DMS 273 (cell line): ENCODE results near the gene TREM1.
"Not testable (repeated sequence)": the region's sequence is repeated elsewhere in the genome, so short reads cannot be mapped to it uniquely, and the experiment has no call there.

Experiments used
- DNase-seq: peaks from one replicate; lab custom pipeline; 2025; ENCODE audit not compliant: unreplicated experiment; lab: John Stamatoyannopoulos, UW

TREM1 gene

DNA sequence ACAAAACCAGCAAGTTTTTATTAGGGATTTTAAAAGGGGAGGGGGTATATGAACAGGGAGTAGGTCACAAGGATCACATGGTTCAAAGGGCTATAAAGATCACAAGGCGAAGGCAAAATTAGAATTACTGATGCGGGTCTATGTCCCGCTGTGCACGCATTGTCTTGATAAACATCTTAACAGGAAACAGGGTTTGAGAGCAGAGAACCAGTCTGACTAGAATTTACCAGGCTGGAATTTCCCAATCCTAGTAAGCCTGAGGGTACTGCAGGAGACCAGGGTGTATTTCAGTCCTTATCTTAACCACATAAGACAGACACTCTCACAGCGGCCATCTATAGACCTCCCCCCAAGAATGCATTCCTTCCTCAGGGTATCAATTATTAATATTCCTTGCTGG is 10.8 kb upstream of the TREM1 start:
- DNase-seq = not testable (repeated sequence)

DNA sequence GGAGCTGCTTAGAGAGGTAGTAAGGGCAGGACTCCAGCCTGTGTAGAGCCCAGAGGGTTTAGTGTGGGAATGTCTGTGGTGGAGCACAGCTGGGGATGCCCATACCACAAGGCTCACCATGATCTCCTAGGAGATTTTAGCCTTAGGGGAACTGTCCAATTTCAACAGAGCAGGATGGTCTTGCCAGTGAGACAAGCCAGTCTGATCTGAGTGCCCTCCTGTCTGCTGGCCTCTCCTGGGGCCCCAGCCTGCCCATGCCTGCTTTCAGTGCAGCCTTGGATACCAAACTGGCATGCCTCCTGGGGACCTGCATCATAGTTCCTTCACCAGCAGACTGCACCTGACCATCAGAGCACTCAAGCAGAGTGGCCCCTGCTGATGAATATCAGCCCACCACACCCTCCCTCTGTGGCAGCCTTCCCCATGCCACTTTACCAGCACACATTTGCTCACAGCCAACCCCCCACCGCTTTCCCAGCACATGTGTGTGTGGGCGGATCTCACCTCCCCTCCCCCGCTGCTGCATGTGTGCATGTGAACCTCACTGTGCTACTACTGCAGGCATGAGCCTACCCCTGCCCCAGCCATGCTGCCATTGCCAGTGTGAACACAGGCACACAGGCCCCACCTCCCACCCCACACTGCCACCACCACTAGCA is 7.9 kb upstream of the TREM1 start:
- no peak for DNase-seq

DNA sequence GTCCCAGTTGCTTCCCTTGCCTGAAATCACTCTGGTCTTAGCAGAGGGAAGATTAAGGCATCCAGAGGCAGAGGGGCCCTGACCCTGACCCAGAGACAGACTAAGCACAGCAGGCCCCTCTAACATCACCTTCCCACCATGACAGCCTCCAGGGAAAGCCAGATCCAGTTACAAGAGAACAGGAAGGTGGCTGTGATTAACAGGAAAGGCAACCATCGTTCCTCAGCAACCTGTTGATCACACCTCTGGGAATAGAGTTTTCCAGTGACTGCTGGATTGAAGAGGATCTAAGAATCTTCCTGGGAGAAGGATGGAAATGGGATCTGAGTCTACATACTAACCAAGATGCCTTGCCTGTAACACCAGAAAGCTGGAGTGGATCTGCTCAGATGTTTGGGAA is 5.2 kb upstream of the TREM1 start:
- DNase-seq = no peak

DNA sequence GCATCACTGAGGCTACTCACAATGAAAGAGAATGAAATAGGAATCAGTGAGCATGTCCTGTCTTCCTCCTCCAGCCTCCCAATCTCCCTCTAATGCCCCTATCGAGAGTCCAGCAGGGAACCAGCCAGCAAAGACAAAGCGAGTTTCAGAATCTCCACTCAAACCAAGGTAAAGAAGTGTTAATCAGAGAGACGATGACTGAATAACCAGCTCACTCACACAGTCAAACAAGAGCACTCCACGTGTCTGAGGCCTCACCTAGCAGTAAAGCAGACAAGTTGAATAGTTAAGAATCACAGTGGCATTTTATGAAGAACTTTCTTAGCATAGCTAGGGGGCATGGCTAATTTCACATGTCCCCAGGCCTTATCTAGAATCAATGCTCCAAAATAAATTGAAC is 3.3 kb upstream of the TREM1 start:
- no peak for DNase-seq

DNA sequence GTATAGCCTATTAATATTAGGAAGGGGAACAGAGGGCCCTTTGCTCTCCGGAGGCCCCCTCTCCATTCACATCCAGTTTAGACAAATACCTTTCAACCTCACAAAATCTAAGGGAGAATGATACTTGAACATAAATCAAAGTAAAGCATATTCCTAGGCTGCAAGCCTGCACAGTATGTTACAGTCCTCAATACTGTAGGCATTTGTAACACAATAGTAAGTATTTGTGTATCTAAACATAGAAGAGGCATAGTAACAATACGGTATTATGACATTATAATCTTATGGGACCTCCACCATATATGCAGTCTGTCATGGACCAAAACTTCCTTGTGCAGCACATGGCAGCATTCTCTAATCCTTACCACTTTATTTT is 2.3 kb upstream of the TREM1 start:
- no peak for DNase-seq

DNA sequence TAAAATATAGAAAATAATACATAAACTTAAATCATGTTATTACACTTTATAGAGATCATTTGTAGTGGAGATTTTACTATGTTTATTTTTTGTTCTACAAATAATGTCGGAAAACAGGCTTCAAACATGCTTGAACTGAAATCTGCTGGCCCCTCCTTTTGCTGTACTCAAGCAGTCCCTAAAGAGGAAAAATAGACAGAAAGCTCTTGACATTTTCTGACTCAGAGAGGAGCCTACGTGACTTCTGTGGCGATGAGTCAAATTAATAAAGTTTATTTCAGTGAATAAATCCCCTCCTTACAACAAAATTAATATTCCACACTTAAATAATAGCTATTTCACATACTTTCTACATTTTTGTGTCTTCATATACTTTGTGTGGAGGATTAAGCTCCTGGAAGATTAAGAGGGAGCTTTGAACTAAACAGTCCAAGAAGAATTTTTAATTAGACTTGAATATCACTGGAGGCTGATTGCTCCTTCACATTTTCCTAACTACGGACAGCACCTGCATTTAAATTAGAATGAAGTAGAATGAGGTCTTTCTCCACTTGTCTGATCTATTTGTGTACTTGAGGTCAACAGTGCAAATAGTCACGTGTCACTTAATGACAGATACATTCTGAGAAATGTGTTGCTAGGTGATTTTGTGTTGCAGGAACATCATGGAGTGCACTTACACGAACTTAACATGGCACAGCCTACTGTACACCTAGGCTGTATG is 1.7 kb upstream of the TREM1 start:
- no peak for DNase-seq

DNA sequence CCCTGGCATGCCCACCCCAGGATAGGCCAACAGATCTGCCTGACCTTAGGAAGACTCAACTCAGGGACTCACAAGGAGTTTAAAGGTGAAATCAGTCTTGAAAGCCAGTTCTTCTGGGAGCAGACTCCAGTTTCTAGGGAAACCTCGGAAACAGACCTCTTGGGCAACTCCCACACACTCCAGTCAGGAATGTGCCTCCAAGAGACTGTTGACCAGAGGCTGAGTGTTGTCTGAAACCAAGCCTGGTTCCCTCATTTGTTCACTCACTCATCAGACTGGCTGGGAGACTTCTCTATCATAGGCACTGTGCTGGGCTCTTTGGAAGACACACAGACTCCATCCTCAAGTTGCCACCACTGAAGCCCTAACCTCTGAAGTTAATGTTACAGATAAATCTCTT is 1.8 kb downstream of the TREM1 start:
- DNase-seq = no peak

DNA sequence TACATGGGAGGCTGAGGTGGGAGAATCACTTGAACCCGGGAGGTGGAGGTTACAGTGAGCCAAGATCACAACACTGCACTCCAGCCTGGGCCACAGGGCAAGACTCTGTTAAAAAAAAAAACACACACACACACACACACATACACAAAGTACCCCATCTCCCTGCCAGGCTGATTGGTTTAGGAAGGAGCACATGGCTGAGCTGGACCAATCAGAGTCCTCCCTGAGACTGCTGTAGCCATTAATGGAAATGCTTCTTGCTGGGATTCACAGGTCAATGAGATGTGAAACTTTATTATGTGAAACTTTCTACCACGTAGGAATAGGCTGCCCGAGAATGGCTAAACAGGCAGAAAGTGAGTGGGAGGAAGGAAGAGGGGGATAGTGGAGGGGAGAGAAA is 2.9 kb downstream of the TREM1 start:
- DNase-seq = no peak

DNA sequence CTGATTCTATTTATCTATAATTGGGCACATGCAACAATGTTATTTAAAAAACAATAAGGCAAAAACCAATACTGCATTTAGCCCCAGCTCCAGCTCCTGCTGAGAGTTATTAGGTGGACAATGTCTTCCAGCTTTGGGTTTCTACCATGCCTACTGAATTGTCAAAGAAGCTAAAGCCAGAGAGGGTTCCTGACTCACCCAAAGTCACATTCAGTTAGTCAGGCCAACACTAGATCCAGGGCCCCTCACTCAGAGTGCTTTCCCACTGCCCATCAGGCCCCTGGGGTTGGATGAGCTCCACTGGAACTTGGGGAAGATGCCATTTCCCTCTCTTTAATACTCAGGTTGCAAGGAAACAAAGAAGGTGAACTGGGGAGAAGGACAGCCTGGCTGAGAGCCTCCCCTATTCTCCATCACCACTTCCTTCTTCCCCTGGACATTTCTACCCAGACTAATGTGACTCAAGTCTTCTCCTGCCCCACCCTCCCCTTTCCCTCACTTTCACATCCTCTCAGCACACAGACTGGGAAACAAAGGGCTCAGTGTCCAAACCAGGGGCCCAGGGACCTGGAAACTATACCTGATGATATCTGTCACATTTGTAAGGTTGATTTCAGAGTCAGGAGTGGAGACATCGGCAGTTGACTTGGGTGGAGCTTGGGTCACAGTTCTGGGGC is 6.0 kb downstream of the TREM1 start:
- no peak for DNase-seq

DNA sequence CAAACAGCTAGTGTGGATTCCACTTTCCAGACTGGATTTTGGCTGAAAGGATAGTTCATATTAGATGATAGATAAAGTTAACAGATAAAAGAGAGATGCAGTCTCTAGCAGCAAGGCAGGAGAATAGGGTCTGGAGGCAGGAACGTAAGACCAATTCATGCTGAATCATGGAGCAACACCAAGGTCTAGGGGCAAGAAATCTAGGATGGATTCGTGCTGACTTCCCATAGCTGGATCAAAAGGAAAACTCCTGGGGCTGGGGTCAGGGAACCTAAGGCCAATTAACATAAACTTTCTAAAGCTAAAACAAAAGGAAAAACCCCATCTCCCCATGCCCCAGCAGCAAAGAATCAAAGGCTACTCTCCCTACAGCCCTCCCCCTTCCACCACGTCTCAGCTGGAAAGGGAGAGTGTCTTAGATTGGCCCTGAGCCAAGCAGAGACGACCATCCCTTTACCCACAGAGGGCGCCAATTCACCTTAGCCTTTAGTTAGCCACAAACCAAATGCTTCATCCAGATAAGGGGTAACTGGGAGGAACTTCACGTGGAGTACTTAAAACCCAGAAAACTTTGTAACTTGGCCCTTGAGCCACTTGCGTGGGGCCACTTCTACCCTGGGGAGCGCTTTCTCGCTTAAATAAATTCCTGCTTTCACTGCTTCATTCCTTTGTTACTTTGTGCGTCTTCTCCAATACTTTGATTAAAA is 7.6 kb downstream of the TREM1 start:
- peak; percentile 90 for DNase-seq

DNA sequence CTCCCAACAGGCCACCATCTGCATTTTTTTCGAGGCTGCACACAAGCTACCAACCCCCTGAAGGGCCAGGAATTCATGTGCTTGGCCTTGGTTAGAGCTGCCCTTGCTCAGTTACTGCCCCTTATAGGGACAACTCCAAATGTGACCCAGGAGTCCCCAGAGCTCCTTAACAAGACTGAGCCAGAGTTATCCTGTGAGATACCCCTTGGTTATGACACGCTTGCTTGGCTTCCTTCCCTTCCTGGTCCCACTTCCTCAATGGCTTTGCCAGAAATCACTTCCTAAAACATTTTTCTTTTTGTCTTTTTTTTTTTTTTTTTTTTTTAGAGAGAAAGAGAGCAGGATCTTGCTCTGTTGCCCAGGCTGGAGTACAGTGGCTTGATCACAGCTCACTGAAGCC is 8.9 kb downstream of the TREM1 start:
- no peak for DNase-seq

DNA sequence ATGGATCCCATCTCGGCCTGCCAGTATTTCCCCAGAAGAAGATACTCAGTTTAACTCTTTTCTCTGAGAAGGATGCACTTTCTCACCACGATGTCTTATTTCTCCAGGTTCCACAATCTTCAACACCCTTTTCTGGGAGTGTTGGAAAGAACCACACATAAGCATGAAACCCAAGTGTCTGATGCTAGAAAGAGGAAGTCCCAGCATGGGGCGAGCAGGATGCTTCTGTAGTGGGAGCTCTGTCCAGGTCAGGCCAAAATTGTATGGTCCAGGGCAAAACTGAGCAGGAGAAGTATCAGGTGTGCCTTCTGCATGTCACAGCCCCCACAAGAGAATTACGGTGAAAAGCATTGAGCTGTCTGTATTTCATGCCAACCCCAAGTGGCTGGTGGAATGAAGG is 11.0 kb downstream of the TREM1 start:
- no peak for DNase-seq

DNA sequence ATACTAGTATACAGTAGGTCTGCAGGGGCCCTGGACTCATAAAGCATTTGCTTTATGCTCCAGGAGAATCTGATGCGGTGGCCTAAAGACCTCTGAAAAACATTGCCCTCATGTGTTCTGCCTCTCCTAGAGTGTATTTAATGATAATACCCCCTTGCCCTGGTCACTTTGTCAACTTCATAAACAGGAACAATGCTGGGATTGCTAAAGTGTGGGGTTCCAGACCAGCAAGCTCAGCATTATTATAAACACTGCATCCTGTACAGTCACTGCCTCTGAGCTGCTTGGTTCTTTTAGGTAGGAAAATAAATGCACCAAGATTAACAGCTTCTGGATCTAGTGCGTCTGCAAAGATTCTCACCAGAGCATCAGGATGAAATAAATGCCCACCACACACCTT is 12.2 kb downstream of the TREM1 start:
- no peak for DNase-seq

DNA sequence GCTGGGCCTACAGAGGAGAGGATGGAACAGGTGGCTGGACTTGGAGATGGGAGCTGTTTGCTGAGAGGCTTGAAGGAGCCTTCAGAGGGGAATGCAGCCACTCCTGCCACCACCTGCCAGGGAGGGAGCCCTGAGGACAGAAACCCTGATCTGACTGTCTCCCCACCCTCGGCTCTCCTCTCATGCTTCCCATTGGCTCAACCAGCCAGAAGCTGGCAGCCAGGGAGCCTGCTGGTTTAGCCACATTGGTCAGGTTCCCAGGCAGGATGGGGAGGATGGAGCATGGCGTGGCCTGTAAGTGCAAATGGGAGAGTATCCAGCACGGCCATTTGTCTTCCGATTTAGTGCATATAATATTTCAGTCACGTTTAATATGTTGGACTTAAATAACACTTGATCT is 12.8 kb downstream of the TREM1 start:
- no peak for DNase-seq

DNA sequence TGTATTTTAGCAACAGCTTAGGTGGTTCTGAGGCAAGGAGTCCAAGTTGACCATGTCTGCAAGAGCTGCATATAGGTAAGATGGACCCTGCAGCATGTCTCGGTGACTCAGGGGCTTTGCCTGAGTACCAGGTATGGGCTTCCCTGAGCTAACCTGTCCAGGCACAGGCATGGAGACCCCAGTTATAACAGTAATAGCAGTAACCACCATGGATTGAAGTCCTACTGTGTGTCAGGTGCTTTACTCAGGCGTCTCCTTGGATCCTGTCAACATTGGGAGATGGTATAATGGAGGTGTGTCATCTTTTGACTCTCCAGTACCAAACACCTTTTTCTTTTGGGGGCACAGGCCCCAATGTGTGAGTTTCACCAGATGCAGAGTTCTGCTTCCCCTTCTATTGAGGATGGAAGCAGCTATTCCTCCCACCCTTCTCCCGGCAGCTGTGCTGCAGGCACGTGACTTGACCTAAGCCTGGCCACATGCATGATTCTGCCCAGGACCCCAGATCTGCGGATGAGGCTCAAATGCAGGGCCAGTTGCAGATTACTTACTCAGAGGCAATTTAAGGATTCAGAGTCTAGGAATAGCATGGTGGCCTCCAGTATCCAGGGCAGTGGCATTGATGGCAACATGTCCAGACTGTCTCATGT is 13.8 kb downstream of the TREM1 start:
- no peak for DNase-seq

DNA sequence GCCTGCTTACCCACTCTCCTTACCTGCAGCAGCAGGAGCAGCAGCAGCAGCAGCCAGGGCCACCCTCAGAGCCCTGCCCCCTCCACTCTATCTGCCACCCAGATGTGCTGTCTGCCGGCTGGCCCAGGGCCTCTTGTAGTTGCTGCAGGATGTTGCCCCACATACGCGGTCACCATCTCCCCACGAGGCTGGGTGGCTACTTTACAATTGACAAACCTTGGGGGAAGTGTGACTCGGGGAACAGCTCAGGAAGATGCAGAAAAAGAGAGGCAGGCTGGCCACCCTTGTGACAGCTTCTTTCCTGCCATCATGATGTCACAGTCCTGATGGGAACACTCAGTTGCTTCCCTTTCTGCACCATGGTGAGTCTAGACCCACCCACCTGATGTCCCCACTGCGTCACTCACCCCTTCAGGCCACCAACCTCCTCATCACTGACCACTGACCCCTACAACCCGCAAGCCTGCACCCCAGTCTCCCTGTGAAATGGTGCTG is 14.5 kb downstream of the TREM1 start:
- no peak for DNase-seq

DNA sequence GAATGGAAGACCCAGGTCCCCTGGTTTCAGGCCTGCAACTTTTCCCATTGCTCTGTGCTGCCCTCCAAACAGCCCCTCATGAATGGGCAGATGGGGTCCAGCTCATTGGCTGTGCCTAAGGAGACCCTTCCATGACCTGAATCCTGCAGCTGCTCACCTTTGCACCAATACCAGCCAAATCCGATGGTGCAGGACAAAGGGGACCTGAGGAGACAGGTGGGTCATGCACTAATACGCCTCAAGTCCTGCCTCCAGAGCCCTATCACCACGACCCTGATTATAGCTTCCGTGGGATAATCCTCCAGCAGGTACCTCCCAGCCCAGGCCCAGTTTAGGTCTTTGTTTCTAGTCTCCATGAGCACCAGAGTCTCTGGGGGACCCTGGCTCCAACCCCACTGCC is 16.8 kb downstream of the TREM1 start:
- DNase-seq = no peak

DNA sequence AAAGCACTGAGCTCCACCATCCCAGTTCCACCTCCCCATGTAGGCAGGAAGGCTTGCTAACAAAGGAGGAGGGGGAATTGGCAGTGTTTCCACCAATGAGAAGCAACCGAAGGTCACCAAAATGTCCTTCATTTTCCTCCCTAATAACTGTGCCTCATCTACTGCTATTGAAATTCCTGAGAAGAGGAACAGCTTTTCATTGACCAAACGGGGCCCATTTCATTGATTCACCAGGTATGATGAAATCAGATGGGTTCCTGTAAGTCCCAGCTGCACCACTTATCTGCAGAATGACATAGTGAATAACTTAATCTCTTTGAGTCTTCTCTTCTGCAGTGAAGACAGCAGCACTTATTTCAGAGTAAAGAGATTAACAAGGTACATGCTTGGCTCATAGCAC is 17.3 kb downstream of the TREM1 start:
- DNase-seq = no peak

DNA sequence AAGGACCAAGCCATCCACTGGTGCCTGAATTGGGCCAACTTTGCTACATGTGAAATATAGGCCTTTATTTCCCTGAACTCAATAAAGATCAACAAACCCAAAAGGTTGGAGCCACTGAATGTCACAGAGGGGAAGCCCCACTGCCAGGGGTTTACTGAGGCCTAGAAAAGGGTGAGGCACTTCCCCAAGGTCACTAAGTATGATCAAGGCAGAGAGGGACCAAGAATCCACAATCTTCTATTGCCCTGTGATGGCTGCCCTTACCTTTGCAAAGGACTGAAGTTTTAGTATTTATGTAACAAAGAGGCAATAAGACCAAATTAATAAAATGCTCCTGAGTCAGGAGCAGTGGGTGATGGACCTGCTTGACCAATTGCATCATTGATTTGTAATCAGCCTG is 18.0 kb downstream of the TREM1 start:
- no peak for DNase-seq

DNA sequence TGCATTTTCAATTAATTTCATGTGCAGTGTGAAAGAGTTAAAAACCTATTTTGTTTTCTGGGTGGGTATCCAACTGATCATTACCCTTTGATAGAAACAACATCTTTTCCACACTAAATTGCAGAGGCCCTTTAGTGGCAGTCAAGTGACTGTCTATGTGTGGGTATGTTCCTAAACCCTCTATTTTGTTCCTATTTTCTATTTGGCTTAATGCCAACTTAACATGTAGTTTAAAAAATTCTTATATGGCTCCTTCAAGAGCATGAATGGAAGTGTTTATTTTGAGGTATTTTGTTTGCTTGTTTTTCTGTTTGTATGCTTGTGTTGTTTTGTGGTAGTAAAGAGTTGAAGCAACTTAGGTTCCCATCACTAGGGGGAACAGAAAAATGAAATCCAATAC is 19.9 kb downstream of the TREM1 start:
- DNase-seq = no peak

DNA sequence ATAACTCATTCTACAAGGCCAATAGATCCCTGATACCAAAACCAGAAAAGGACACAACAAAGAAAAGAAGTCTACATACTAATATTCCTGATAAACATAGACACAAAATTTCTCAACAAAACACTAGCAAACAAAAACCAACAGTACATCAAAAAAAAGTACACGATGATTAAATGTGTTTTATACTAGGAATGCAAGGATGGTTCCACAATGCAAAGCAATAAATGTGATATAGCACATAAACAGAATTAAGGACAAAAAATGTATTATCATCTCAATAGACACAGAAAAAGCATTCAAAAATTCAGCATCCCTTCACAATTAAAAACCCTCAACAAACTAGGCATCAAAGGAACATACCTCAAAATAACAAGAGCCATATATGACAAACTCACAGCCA is 23.2 kb downstream of the TREM1 start:
- DNase-seq = no peak
